Suprapubic skin (tissue), 4 donors: Measurements from ENCODE around the gene RASL10B.

Source experiments
- CTCF ChIP-seq, 2 donors: fragments of 200-600 bp in 1 of 2; fragments of 450-650 bp in 1 of 2; sonication (generic) in 1 of 2; IDR thresholded peaks; one replicate each; pipeline ENCODE4 v1.5.1; 2016 to 2019; ENCODE audit warnings: antibody characterized with exemption in 2 of 2, mild to moderate bottlenecking in 1 of 2, moderate library complexity in 1 of 2
- POLR2A ChIP-seq, 2 donors: fragments of 450-650 bp; IDR thresholded peaks; one replicate each; pipeline ENCODE4 v1.6.1; 2017; ENCODE audit warnings: antibody characterized with exemption in 2 of 2, mild to moderate bottlenecking in 2 of 2, moderate library complexity in 2 of 2
- POLR2AphosphoS5 ChIP-seq, 3 donors: sonication (generic); formaldehyde crosslinking; IDR thresholded peaks; one replicate each; pipeline ENCODE4 v1.6.1; 2017; ENCODE audit warnings: antibody characterized with exemption in 3 of 3

- TF ChIP-seq POLR2AphosphoS5 (IDR thresholded peaks at IDR 0.05): no peak
- TF ChIP-seq POLR2A (IDR thresholded peaks at IDR 0.05): no peak
- TF ChIP-seq CTCF (IDR thresholded peaks at IDR 0.05): no peak
These were observed 37.4 kb downstream of the RASL10B start for GRCh38 chr17:35768797-35769196.
